ENCODE data around the gene NUP43.

NUP43 gene

DNA sequence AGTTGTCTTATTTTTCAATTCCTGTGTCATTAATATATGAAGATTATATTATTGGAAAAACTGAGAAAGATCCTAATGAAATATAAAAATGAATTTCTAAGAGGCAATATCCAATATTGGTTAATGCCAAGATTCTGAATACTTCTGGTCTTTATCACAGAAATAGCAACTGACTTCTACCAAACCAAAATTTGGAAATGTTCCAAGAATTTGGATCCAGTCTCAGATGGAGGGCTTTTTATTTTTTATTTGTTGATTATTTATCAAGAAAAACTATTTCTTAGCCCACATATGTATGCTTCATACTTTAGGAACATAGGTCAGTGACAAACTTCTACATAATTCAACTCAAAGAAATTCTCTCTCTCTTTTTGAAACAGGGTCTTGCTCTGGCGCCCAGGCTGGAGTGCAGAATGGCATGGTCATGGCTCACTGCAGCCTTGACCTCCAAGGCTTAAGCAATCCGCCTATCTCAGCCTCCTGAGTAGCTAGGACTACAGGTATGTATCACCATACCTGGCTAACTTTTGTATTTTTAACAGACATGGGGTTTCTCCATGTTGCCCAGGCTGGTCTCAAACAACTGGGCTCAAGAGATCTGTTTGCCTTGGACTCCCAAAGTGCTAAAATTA lies 13.1 kb downstream of the NUP43 start:
- Mint-ChIP-seq H3K4me1 (no peaks in the 10 kb centered on the region), H3K9me3 (no peaks in the 10 kb centered on the region), H3K4me3 (no peak overlapping the region), H3K27ac (no peak overlapping the region), H3K27me3 (ENCODE audit: low read depth) (no peaks in the 10 kb centered on the region), H3K36me3 (ENCODE audit: low read depth) (peaks cover 48% of the 10 kb centered on the region)
- TF ChIP-seq, protein P1, sequence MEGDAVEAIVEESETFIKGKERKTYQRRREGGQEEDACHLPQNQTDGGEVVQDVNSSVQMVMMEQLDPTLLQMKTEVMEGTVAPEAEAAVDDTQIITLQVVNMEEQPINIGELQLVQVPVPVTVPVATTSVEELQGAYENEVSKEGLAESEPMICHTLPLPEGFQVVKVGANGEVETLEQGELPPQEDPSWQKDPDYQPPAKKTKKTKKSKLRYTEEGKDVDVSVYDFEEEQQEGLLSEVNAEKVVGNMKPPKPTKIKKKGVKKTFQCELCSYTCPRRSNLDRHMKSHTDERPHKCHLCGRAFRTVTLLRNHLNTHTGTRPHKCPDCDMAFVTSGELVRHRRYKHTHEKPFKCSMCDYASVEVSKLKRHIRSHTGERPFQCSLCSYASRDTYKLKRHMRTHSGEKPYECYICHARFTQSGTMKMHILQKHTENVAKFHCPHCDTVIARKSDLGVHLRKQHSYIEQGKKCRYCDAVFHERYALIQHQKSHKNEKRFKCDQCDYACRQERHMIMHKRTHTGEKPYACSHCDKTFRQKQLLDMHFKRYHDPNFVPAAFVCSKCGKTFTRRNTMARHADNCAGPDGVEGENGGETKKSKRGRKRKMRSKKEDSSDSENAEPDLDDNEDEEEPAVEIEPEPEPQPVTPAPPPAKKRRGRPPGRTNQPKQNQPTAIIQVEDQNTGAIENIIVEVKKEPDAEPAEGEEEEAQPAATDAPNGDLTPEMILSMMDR (IDR thresholded peaks at IDR 0.05; ENCODE audit: unreplicated experiment in 3 of 3): no peak

DNA sequence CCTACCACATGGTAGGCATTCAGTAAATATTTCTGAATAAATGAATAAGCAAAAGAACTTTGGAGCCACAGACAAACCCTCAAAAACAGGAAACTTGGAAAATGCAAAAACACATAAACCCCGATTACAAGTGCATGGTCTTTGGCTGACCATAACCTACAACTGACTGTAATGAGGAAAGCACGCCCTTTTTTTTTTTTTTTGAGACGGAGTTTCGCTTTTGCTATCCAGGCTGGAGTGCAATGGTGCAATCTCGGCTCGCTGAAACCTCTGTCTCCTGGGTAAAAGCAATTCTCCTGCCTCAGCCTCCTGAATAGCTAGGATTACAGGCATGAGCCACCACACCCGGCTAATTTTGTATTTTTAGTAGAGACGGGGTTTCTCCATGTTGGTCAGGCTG lies 16.5 kb downstream of the NUP43 start:
- Mint-ChIP-seq H3K4me3 (no peak overlapping the region), H3K36me3 (ENCODE audit: low read depth) (peaks cover 50% of the 10 kb centered on the region), H3K9me3 (no peaks in the 10 kb centered on the region), H3K4me1 (no peaks in the 10 kb centered on the region), H3K27ac (no peak overlapping the region), H3K27me3 (ENCODE audit: low read depth) (no peaks in the 10 kb centered on the region)
- TF ChIP-seq, protein P1 (IDR thresholded peaks at IDR 0.05; ENCODE audit: unreplicated experiment in 3 of 3): no peak

DNA sequence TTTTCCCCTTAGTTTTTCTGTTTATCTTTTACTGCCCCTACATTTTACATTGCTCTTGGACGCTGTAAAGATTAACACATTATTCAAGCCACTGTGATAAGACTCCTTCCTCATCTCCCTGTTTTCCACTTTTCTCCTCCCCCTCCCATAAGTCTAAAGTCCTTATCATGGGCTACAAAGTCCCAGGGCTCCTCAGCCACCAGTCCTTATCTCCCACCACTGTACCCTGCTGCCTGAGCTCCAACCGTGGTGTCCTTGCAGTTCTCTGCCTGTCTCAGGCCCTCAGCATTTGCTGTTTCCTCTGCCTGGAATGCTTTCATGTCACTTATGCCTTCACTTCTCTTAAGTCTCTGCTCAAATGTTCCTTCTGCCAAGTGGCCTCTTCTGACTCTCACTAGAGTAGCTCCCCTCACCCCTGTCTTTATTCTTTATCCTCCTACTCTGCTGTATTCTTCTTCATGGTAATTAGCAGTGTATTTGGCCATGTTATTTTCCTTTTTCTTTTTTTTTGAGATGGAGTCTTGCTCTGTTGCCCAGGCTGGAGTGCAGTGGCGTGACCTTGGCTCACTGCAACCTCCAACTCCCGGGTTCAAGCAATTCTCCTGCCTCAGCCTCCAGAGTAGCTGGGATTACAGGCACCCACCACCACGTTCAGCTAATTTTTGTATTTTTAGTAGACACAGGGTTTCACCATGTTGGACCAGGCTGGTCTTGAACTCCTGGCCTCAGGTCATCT lies 17.7 kb downstream of the NUP43 start:
- no peaks in the 10 kb centered on the region for H3K4me1 Mint-ChIP-seq
- no peak overlapping the region for H3K4me3 Mint-ChIP-seq
- H3K27ac Mint-ChIP-seq: no peak overlapping the region
- H3K9me3 Mint-ChIP-seq: no peaks in the 10 kb centered on the region
- no peaks in the 10 kb centered on the region for H3K27me3 Mint-ChIP-seq (ENCODE audit: low read depth)
- H3K36me3 Mint-ChIP-seq (ENCODE audit: low read depth): peaks cover 50% of the 10 kb centered on the region
- TF ChIP-seq, protein P1 (IDR thresholded peaks at IDR 0.05; ENCODE audit: unreplicated experiment in 3 of 3): no peak

DNA sequence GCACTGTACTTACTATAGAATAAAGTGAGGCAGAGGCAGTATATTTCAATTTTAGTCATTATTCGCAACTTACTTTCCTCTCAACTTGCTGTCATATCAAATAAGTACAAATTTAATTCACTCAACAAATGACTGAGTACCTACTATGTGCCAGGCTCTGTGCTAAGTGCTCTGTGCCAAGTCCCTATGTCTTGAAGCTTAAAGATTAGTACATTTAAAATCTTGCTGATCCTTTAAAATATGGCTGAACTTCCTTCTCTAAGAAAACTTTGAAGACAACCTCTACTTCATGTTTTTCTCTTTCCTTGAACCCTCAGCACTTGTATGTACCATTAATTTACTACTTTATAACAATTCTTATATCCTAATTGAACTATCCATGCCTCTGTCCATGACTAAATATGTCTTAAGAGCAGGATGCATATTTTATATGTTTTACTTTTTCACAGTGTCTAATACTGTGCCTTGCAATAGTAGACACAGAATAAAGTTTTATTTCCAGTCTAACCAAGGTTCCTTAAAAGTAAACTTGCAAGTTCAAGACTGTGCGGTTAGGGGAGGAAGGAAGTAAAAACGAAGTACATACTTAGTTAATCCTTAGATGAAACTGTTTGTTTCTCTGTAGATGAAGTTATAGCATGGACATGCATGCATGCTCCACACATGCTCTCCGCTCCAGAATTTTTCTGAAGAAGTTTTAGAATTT lies 18.4 kb downstream of the NUP43 start:
- Mint-ChIP-seq H3K4me3 (no peak overlapping the region), H3K27ac (no peak overlapping the region), H3K27me3 (ENCODE audit: low read depth) (no peaks in the 10 kb centered on the region), H3K9me3 (no peaks in the 10 kb centered on the region), H3K4me1 (no peaks in the 10 kb centered on the region), H3K36me3 (ENCODE audit: low read depth) (peaks cover 45% of the 10 kb centered on the region)
- TF ChIP-seq, protein P1 (IDR thresholded peaks at IDR 0.05; ENCODE audit: unreplicated experiment in 3 of 3): no peak

DNA sequence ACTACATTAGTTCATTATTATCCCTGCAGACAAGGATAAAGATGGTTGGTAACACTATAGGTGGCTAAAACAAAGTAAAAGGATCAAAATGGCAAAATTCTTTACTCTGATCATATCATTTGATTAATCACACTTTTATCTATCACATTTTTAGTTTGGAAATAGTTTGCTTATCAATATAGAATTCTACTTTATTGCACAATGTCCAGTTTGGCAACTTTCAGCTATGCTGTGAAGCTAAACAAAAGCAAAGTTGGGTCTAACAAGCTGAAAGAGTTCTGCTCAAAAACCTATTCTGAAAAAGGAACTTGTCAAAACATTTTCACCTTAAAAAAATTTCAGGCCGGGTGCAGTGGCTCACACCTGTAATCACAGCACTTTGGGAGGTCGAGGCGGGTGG lies 20.5 kb downstream of the NUP43 start:
- Mint-ChIP-seq H3K9me3 (no peaks in the 10 kb centered on the region), H3K27me3 (ENCODE audit: low read depth) (no peaks in the 10 kb centered on the region), H3K36me3 (ENCODE audit: low read depth) (peaks cover 39% of the 10 kb centered on the region), H3K4me1 (no peaks in the 10 kb centered on the region), H3K4me3 (no peak overlapping the region), H3K27ac (no peak overlapping the region)
- TF ChIP-seq, protein P1 (IDR thresholded peaks at IDR 0.05; ENCODE audit: unreplicated experiment in 3 of 3): no peak
